Activated T-helper 1 cell treated with anti-CD3 and anti-CD28 coated beads, Interleukin-12 subunit alpha, Interleukin-12 subunit beta, Interleukin-2, Interleukin-4 antibody, amounts not matched to agents 30 ng/mL and 10 ng/mL and 1 ng/mL, durations not matched to agents 14 hours and 24 hours and 36 hours (primary cell): Measurements from ENCODE around the gene RPS2. TPM values are rescaled to one million over a fixed set of nuclear protein-coding genes. Genes with fewer than 3 reads are reported as not detected.
A peak's percentile ranks its signal among the peaks of the same experiment; 100 is the strongest.

Experiments
- DNase-seq: peaks from one replicate; pipeline ENCODE4 v3.0.0; 2021; ENCODE audit warnings: low spot score
- H3K27ac Mint-ChIP-seq: one replicate; pipeline ENCODE4 v1.8.0; 2021; ENCODE audit warnings: mild to moderate bottlenecking, mixed read lengths
- H3K27me3 Mint-ChIP-seq: one replicate; pipeline ENCODE4 v1.8.0; 2022; ENCODE audit warnings: mild to moderate bottlenecking, moderate library complexity, mixed read lengths; ENCODE audit not compliant: insufficient read depth
- H3K36me3 Mint-ChIP-seq: one replicate; pipeline ENCODE4 v1.8.0; 2021; ENCODE audit warnings: low read depth, mixed read lengths
- H3K4me1 Mint-ChIP-seq: one replicate; pipeline ENCODE4 v1.8.0; 2021; ENCODE audit warnings: low read depth, mixed read lengths
- H3K4me3 Mint-ChIP-seq: one replicate; pipeline ENCODE4 v1.8.0; 2021; ENCODE audit warnings: mild to moderate bottlenecking, moderate library complexity, mixed read lengths
- H3K9me3 Mint-ChIP-seq: one replicate; pipeline ENCODE4 v1.8.0; 2021; ENCODE audit warnings: mixed read lengths
- intact Hi-C: fragments of 100-400 bp; cut with micrococcal nuclease; formaldehyde crosslinking; loops from one replicate; pipeline ENCODE4 v1.15.1; 2024
- total RNA-seq: library from RNA; stranded (reverse); gene quantifications from 2 replicates; pipeline ENCODE4 v1.2.3, GENCODE V29; 2022

RPS2 gene
- total RNA-seq, 1 donor from 2014 or later, result 3,145 TPM

DNA sequence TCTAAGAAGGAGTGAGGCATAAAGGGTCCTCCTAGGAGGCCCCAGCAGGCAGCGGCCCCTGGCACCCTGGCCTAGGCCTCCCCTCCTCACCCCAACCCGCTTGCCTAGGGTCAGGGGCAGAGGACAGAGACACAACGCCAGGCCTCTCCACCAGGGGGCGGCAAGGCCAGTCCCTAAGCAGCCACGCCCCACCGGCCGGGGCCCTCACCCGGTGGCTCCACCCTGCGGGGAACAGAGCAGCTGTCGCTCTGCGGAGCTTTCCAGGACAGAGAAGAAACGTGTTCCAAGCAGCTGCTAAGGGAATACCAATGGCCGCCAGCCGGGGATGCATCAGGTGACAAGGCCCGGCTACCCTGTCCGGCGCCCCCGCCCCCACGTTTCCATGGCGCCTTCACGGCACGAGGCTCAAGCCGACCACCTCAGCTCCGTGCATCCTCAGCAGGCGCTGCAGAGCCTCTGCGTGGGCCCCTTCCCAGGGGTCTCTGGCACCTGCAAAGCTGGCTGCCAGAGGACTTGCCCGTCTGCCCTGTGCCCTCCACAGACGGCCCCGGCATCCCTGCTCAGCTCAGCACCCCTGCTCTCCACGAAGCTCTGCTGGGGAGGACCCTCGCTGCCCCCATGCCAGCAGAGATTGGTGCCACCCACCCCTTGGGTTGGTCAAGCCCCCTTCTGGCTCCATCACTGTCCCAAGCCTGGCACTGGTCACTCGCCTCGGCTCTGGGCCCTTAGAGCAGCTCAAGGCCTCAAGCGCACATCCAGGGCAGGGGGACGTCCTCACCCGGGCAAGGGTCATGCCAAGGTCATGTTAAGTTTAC lies 39.4 kb upstream of the RPS2 start:
- H3K9me3 Mint-ChIP-seq, result no peaks in the 10 kb centered on the region
- intact Hi-C loops, result loop anchor here (1.0 kb wide), 2 partner anchors 8 to 136 kb away; no protein-coding TSS in a partner anchor
- H3K4me1 Mint-ChIP-seq, result peaks cover 19% of the 10 kb centered on the region
- DNase-seq, result peak; percentile 84
- H3K27me3 Mint-ChIP-seq, result no peaks in the 10 kb centered on the region
- no peak overlapping the region for H3K27ac Mint-ChIP-seq
- H3K4me3 Mint-ChIP-seq, result no peak overlapping the region
- H3K36me3 Mint-ChIP-seq, result peaks cover 17% of the 10 kb centered on the region

DNA sequence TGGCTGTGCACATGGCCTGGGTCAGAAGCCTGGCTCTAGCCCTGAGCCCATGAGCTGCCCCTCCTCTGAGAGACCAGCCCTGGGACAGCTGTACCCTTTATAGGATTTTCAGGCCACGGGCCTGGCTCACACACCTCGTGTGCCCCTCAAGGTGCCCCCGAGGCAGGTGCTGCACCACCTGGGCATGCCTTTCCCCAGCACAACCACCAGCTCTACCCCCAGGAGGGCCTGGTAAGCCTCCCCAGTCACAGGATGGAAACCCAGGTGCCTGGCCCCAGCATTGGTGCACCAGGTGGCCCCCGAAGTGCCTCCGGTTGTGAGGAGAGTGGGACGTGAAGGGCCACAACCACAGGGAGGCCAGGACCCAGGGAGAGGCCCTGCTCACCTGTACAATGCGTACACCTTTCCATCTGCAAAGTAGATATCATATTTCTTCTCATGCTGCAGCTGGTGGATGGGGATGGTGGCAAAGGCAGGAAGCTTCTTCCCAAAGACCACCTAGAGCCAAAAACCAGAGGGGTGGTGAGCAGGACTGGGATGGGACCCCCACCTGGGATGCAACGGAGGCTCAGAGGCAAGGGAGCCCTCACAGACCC lies 38.7 kb upstream of the RPS2 start:
- Mint-ChIP-seq H3K27me3 (no peaks in the 10 kb centered on the region), H3K4me1 (peaks cover 14% of the 10 kb centered on the region), H3K36me3 (peaks cover 13% of the 10 kb centered on the region), H3K4me3 (no peak overlapping the region), H3K27ac (no peak overlapping the region), H3K9me3 (no peaks in the 10 kb centered on the region)
- DNase-seq, result no peak
- intact Hi-C loops, result no loop called here

- intact Hi-C loops, result no loop called here
- H3K27ac Mint-ChIP-seq, result no peak overlapping the region
- H3K27me3 Mint-ChIP-seq, result no peaks in the 10 kb centered on the region
- no peak overlapping the region for H3K4me3 Mint-ChIP-seq
- peaks cover 7% of the 10 kb centered on the region for H3K4me1 Mint-ChIP-seq
- DNase-seq, result no peak
- peaks cover 15% of the 10 kb centered on the region for H3K36me3 Mint-ChIP-seq
- H3K9me3 Mint-ChIP-seq, result no peaks in the 10 kb centered on the region
Measured at GRCh38 chr16:2002406-2003230, 38.0 kb upstream of the RPS2 start.

- H3K27me3 Mint-ChIP-seq, result no peaks in the 10 kb centered on the region
- H3K9me3 Mint-ChIP-seq, result no peaks in the 10 kb centered on the region
- intact Hi-C loops, result no loop called here
- no peak for DNase-seq
- H3K36me3 Mint-ChIP-seq, result peaks cover 14% of the 10 kb centered on the region
- no peak overlapping the region for H3K27ac Mint-ChIP-seq
- H3K4me1 Mint-ChIP-seq, result peaks cover 3% of the 10 kb centered on the region
- no peak overlapping the region for H3K4me3 Mint-ChIP-seq
Measured at GRCh38 chr16:2001456-2002355, 37.1 kb upstream of the RPS2 start.

DNA sequence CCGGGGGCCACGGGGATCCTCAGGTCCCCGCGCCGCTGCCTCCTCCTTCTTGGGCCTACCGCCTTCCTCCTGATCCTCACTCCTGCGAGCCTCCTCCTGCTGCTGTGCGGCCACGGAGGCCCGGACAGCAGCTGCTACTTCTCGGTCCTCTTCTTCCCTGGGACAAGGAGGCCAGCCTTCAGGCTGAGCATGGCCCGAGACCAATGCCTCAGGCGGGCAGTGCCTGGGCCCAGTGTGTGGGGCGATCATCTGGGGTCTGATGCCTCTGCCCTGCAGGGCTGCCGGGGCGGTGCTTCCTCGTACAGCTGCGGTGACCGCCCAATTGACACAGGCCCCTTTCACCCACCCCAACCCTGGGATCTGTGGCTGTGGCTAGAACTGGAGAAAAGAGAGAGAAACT lies 36.4 kb upstream of the RPS2 start:
- Mint-ChIP-seq H3K27ac (no peak overlapping the region), H3K4me1 (peaks cover 2% of the 10 kb centered on the region), H3K36me3 (peaks cover 14% of the 10 kb centered on the region), H3K9me3 (no peaks in the 10 kb centered on the region), H3K4me3 (no peak overlapping the region), H3K27me3 (no peaks in the 10 kb centered on the region)
- intact Hi-C loops, result no loop called here
- no peak for DNase-seq

GRCh38 chr16:1999866-2000514 lies 35.4 kb upstream of the RPS2 start:
- Mint-ChIP-seq H3K4me1 (no peaks in the 10 kb centered on the region), H3K9me3 (no peaks in the 10 kb centered on the region), H3K27me3 (no peaks in the 10 kb centered on the region), H3K4me3 (no peak overlapping the region), H3K36me3 (peaks cover 18% of the 10 kb centered on the region), H3K27ac (no peak overlapping the region)
- DNase-seq, result no peak
- intact Hi-C loops, result no loop called here

GRCh38 chr16:1998852-1999801 lies 34.5 kb upstream of the RPS2 start:
- Mint-ChIP-seq H3K27me3 (no peaks in the 10 kb centered on the region), H3K4me3 (no peak overlapping the region), H3K36me3 (peaks cover 20% of the 10 kb centered on the region), H3K27ac (no peak overlapping the region), H3K4me1 (peaks cover 1% of the 10 kb centered on the region), H3K9me3 (no peaks in the 10 kb centered on the region)
- intact Hi-C loops, result no loop called here
- DNase-seq, result no peak

- no peak overlapping the region for H3K4me3 Mint-ChIP-seq
- H3K27ac Mint-ChIP-seq, result no peak overlapping the region
- H3K9me3 Mint-ChIP-seq, result no peaks in the 10 kb centered on the region
- no peak for DNase-seq
- H3K27me3 Mint-ChIP-seq, result no peaks in the 10 kb centered on the region
- peaks cover 21% of the 10 kb centered on the region for H3K36me3 Mint-ChIP-seq
- intact Hi-C loops, result no loop called here
- H3K4me1 Mint-ChIP-seq, result peaks cover 8% of the 10 kb centered on the region
Measured at GRCh38 chr16:1998360-1998835, 33.8 kb upstream of the RPS2 start.

GRCh38 chr16:1997494-1998359 lies 33.1 kb upstream of the RPS2 start:
- intact Hi-C loops, result no loop called here
- Mint-ChIP-seq H3K4me1 (peaks cover 9% of the 10 kb centered on the region), H3K27me3 (no peaks in the 10 kb centered on the region), H3K4me3 (no peak overlapping the region), H3K27ac (no peak overlapping the region), H3K36me3 (peaks cover 21% of the 10 kb centered on the region), H3K9me3 (no peaks in the 10 kb centered on the region)
- no peak for DNase-seq

GRCh38 chr16:1993731-1994131 lies 29.1 kb upstream of the RPS2 start:
- intact Hi-C loops, result loop anchor here (2.0 kb wide), 1 partner anchor 975 kb away; the partner anchor contains the start of gene PAQR4
- Mint-ChIP-seq H3K27ac (peak overlapping the region; percentile 4), H3K36me3 (peaks cover 15% of the 10 kb centered on the region), H3K27me3 (peaks cover 8% of the 10 kb centered on the region), H3K4me3 (no peak overlapping the region), H3K4me1 (peaks cover 23% of the 10 kb centered on the region), H3K9me3 (no peaks in the 10 kb centered on the region)
- DNase-seq, result no peak
